IMR-90 (cell line): ENCODE results near the gene INO80. TPM values are rescaled to one million over a fixed set of nuclear protein-coding genes. Genes with fewer than 3 reads are reported as not detected.
A peak's percentile ranks its signal among the peaks of the same experiment; 100 is the strongest.

ENCODE experiments used
- ATAC-seq: fragments of 200-7000 bp; cut with Tn5 transposase; 2 replicates; pipeline ENCODE4 v1.9.1; 2020; ENCODE audit warnings: low read depth, mild to moderate bottlenecking, moderate library complexity
- BruUV-seq: library from RNA; stranded (reverse); fragments of 400-500 nt; replicated peaks from 2 replicates; lab custom pipeline; 2021; lab: Mats Ljungman, UMichigan
- CTCF ChIA-PET: fragments of 300-600 bp; formaldehyde crosslinking; extraction: SDS; loops from one replicate; lab custom pipeline; 2021; ENCODE audit warnings: antibody characterized with exemption; lab: Yijun Ruan, JAX
- POLR2A ChIA-PET: fragments of 300-600 bp; sonication (Branson Sonifier 250); formaldehyde crosslinking; loops from one replicate; lab custom pipeline; 2022; ENCODE audit warnings: antibody characterized with exemption; ENCODE audit not compliant: unreplicated experiment; lab: Charles Lee
- DNase-seq: peaks from one replicate; pipeline ENCODE4 v3.0.0; 2013
- H2AFZ ChIP-seq: replicated peaks from 2 replicates; pipeline ENCODE3; 2013; ENCODE audit warnings: low read length, mild to moderate bottlenecking; ENCODE audit not compliant: poor library complexity
- H2AK5ac ChIP-seq: 2 replicates; pipeline ENCODE4 v1.6.1; 2013; ENCODE audit warnings: low read depth, low read length, inconsistent platforms
- H2AK9ac ChIP-seq: replicated peaks from 2 replicates; pipeline ENCODE3; 2013; ENCODE audit warnings: mild to moderate bottlenecking, low read depth, low read length, moderate library complexity; ENCODE audit not compliant: poor library complexity
- H2BK120ac ChIP-seq: 2 replicates; pipeline ENCODE4 v1.6.1; 2013; ENCODE audit warnings: low read depth, low read length, inconsistent platforms
- H2BK15ac ChIP-seq: 3 replicates; pipeline ENCODE4 v1.6.1; 2013; ENCODE audit warnings: low read depth, low read length, inconsistent platforms
- H2BK20ac ChIP-seq: 2 replicates; pipeline ENCODE4 v1.6.1; 2013; ENCODE audit warnings: low read depth, mild to moderate bottlenecking, inconsistent platforms, low read length, moderate library complexity
- H2BK5ac ChIP-seq: 2 replicates; pipeline ENCODE4 v1.6.1; 2013; ENCODE audit warnings: mild to moderate bottlenecking, low read depth, low read length, inconsistent platforms; ENCODE audit not compliant: poor library complexity, severe bottlenecking
- H3K14ac ChIP-seq: replicated peaks from 2 replicates; pipeline ENCODE4 v1.6.1; 2013; ENCODE audit warnings: low read depth, low read length, inconsistent platforms
- H3K18ac ChIP-seq: 2 replicates; pipeline ENCODE4 v1.6.1; 2013; ENCODE audit warnings: low read depth, low read length, control low read depth
- H3K23ac ChIP-seq: 2 replicates; pipeline ENCODE4 v1.6.1; 2013; ENCODE audit warnings: low read depth, low read length, inconsistent platforms
- H3K27ac ChIP-seq: 2 replicates; pipeline ENCODE4 v1.5.1; 2013; ENCODE audit warnings: mild to moderate bottlenecking, control low read depth, low read length; ENCODE audit not compliant: insufficient read depth
- H3K27me3 ChIP-seq: 2 replicates; pipeline ENCODE4 v1.6.1; 2013; ENCODE audit warnings: low read length; ENCODE audit not compliant: control insufficient read depth, insufficient read depth
- H3K36me3 ChIP-seq: 2 replicates; pipeline ENCODE4 v1.6.1; 2013; ENCODE audit warnings: low read length, mixed read lengths; ENCODE audit not compliant: control insufficient read depth, insufficient read depth
- H3K4ac ChIP-seq: 2 replicates; pipeline ENCODE4 v1.6.1; 2013; ENCODE audit warnings: low read depth, low read length, inconsistent platforms
- H3K4me1 ChIP-seq: 2 replicates; pipeline ENCODE4 v1.6.1; 2013; ENCODE audit warnings: low read length, mixed read lengths; ENCODE audit not compliant: control insufficient read depth, insufficient read depth
- H3K4me2 ChIP-seq: 2 replicates; pipeline ENCODE4 v1.6.1; 2013; ENCODE audit warnings: low read depth, mild to moderate bottlenecking, control low read depth, low read length, moderate library complexity
- H3K4me3 ChIP-seq: 2 replicates; pipeline ENCODE4 v1.5.1; 2013; ENCODE audit warnings: low read depth, mild to moderate bottlenecking, control low read depth, low read length, moderate library complexity; ENCODE audit not compliant: insufficient read depth
- H3K56ac ChIP-seq: 2 replicates; pipeline ENCODE4 v1.6.1; 2013; ENCODE audit warnings: low read length, inconsistent platforms; ENCODE audit not compliant: insufficient read depth; ENCODE audit errors: extremely low read depth
- H3K79me1 ChIP-seq, 2 experiments: 2 replicates each; pipeline ENCODE4 v1.6.1; 2013; ENCODE audit warnings: low read length in 2 of 2, inconsistent platforms in 1 of 2, low read depth in 1 of 2
- H3K9ac ChIP-seq: 2 replicates; pipeline ENCODE4 v1.6.1; 2013; ENCODE audit warnings: low read depth, low read length, control low read depth
- H3K9me1 ChIP-seq: 2 replicates; pipeline ENCODE4 v1.6.1; 2013; ENCODE audit warnings: low read length, inconsistent platforms; ENCODE audit not compliant: insufficient read depth
- H3K9me3 ChIP-seq: 2 replicates; pipeline ENCODE4 v1.6.1; 2013; ENCODE audit warnings: low read length; ENCODE audit not compliant: control insufficient read depth, insufficient read depth
- H4K20me1 ChIP-seq: 2 replicates; pipeline ENCODE4 v1.6.1; 2013; ENCODE audit warnings: low read length, inconsistent platforms; ENCODE audit not compliant: insufficient read depth
- H4K5ac ChIP-seq: 2 replicates; pipeline ENCODE4 v1.6.1; 2013; ENCODE audit warnings: mild to moderate bottlenecking, low read depth, low read length, control low read depth
- H4K8ac ChIP-seq, 2 experiments: 2 replicates each; pipeline ENCODE4 v1.6.1; 2013; ENCODE audit warnings: low read depth in 2 of 2, low read length in 2 of 2, control low read depth in 1 of 2, inconsistent platforms in 1 of 2
- H4K91ac ChIP-seq: 2 replicates; pipeline ENCODE4 v1.6.1; 2013; ENCODE audit warnings: low read depth, low read length, inconsistent platforms; ENCODE audit not compliant: insufficient read depth
- BHLHE40 ChIP-seq: fragments of 150-350 bp; IDR thresholded peaks from 2 replicates; pipeline ENCODE4 v1.6.1; 2016; ENCODE audit warnings: mild to moderate bottlenecking, low read depth, low read length
- FOS ChIP-seq: fragments of 150-350 bp; IDR thresholded peaks from 2 replicates; pipeline ENCODE4 v1.6.1; 2016; ENCODE audit warnings: low read depth, low read length
- MAFK ChIP-seq: IDR thresholded peaks from 2 replicates; pipeline ENCODE4 v1.6.1; 2012; ENCODE audit warnings: low read depth, low read length, improper control_type of control experiment
- MXI1 ChIP-seq: IDR thresholded peaks from 2 replicates; pipeline ENCODE4 v1.6.1; 2012; ENCODE audit warnings: low read depth, mild to moderate bottlenecking, low read length, moderate library complexity, borderline replicate concordance
- NFE2L2 ChIP-seq: fragments of 150-350 bp; IDR thresholded peaks from 2 replicates; pipeline ENCODE4 v1.6.1; 2016; ENCODE audit warnings: low read depth, mild to moderate bottlenecking, low read length
- POLR2A ChIP-seq: IDR thresholded peaks from 2 replicates; pipeline ENCODE4 v1.6.1; 2012; ENCODE audit warnings: mild to moderate bottlenecking, low read depth, low read length
- RCOR1 ChIP-seq: IDR thresholded peaks from 2 replicates; pipeline ENCODE4 v1.6.1; 2012; ENCODE audit warnings: mild to moderate bottlenecking, low read length, improper control_type of control experiment; ENCODE audit not compliant: insufficient replicate concordance
- RFX5 ChIP-seq: IDR thresholded peaks from 2 replicates; pipeline ENCODE4 v1.8.0; 2012; ENCODE audit warnings: low read depth, mild to moderate bottlenecking, low read length, moderate library complexity
- WGBS, 2 experiments: methylation state at CpG; one replicate each; pipeline versions ENCODE4 v1.1.5 to v1.1.7; 2013; ENCODE audit warnings: missing lambda C conversion rate in 2 of 2; ENCODE audit not compliant: insufficient read length in 1 of 2; ENCODE audit errors: extremely low coverage in 2 of 2; 5-methylcytosine and 5-hydroxymethylcytosine counted together
- dilution Hi-C: fragments of 300-500 bp; cut with HindIII; formaldehyde crosslinking; loops from one replicate; pipeline ENCODE4 v1.14.3; 2018; ENCODE audit warnings: low sequenced_read_pairs; ENCODE audit not compliant: unreplicated experiment
- in situ Hi-C: fragments of 300-500 bp; cut with MboI; formaldehyde crosslinking; loops from 3 replicates; pipeline ENCODE4 v1.14.3; 2019; ENCODE audit warnings: low sequenced_read_pairs, inconsistent platforms, mixed read lengths
- intact Hi-C: fragments of 100-400 bp; cut with micrococcal nuclease; formaldehyde crosslinking; loops from 2 replicates; pipeline ENCODE4 v1.10.0; 2022
- polyA plus RNA-seq, 3 experiments: library from polyadenylated mRNA; depleted of rRNA; stranded (reverse); fragments of >200 nt; gene quantifications; 2 replicates each; pipeline ENCODE4 v1.2.3, GENCODE V29; 2012; ENCODE audit warnings: low replicate concordance in 1 of 3
- total RNA-seq: library from RNA; depleted of rRNA; stranded (reverse); fragments of >200 nt; gene quantifications from 2 replicates; pipeline ENCODE4 v1.2.3, GENCODE V29; 2012
- TF ChIP-seq, protein P1 (sequence below): conservative IDR thresholded peaks from 2 replicates; pipeline ENCODE4 v1.5.1; 2012; ENCODE audit warnings: mild to moderate bottlenecking, low read depth, low read length, improper control_type of control experiment
- TF ChIP-seq, protein P2 (sequence below): fragments of 150-350 bp; IDR thresholded peaks from 2 replicates; pipeline ENCODE4 v1.6.1; 2016; ENCODE audit warnings: low read depth, mild to moderate bottlenecking, low read length, moderate library complexity, borderline replicate concordance

The INO80 gene
- total and polyA plus RNA-seq, 2 of the 4 experiments (the other 2 are of a cell fraction), result 6.0 to 13.3 TPM

DNA sequence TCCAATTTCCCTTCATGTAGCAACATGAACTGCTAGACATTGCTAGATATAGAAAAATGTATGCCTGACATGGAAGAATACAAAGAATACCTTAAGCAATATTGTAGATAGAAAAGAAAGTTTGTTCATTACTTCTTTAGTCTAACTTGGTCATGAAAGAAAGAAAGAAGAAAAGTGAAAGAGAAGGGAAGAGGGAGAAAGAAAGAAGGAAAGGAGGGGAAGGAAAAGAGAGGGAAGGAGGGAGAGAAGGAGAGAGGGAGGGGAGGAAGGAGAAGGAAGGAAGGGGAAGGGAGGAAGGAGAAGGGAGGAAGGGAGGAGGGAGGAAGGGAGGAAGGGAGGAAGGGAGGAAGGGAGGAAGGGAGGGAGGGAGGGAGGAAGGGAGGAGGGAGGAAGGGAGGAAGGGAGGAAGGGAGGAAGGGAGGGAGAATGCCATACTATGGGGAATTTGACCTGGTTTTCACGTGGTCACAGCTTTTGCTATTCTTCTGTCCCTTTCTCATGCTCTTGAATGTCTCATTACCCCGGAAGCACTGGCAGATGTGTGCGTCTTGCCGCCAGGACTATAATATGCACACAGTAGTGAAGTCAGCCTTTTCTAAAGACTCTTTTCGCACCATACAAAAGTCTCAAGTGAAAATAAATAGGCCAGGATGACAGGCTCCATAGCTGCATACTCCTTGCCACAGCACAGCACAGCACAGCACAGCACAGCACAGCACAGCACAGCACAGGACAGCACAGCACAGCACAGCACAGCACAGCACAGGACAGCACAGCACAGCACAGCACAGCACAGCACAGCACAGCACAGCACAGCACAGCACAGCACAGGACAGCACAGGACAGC lies 84.6 kb downstream of the INO80 start:
- no peak overlapping the region for H3K9ac ChIP-seq
- H3K4ac ChIP-seq, result no peak overlapping the region
- peaks cover 9% of the 10 kb centered on the region for H3K36me3 ChIP-seq
- in situ Hi-C loops, result no loop called here
- no peak for ATAC-seq
- no peak overlapping the region for H3K27ac ChIP-seq
- H3K4me2 ChIP-seq, result no peak overlapping the region
- H2AK9ac ChIP-seq, result no peak overlapping the region
- dilution Hi-C loops, result no loop called here
- DNase-seq, result no peak
- no peak overlapping the region for H4K91ac ChIP-seq
- BruUV-seq, result no TSS peak
- peaks cover 2% of the 10 kb centered on the region; the same call in 1 of the 2 replicates for H3K4me1 ChIP-seq
- H2BK5ac ChIP-seq, result no peak overlapping the region
- no peaks in the 10 kb centered on the region for H4K20me1 ChIP-seq
- H2BK15ac ChIP-seq, result peak overlapping the region; percentile 56; the same call in 1 of the 3 replicates
- H4K5ac ChIP-seq, result no peak overlapping the region
- H3K14ac ChIP-seq, result peak overlapping the region; percentile 9; the same call in 1 of the 2 replicates
- H3K4me3 ChIP-seq, result no peak overlapping the region
- ChIA-PET POLR2A (interaction anchor here (0.6 kb wide), 1 partner anchor 11 kb away, joined by 4 read pairs; no protein-coding TSS in a partner anchor), CTCF (no interaction called here)
- H2AFZ ChIP-seq, result no peak overlapping the region
- no peak overlapping the region for H3K18ac ChIP-seq
- H3K56ac ChIP-seq, result no peak overlapping the region
- no peaks in the 10 kb centered on the region; the same call in 1 of the 2 replicates for H3K9me1 ChIP-seq
- H2BK120ac ChIP-seq, result no peak overlapping the region
- no peak overlapping the region for H4K8ac ChIP-seq
- no peaks in the 10 kb centered on the region for H3K9me3 ChIP-seq
- peaks cover 5 to 20% of the 10 kb centered on the region in 2 experiments; a peak in 3 of 4 replicates for H3K79me1 ChIP-seq
- H2BK20ac ChIP-seq, result no peak overlapping the region
- 95% methylated on average over 4 of the region's 5 CpGs; no CpG with 5 or more reads in 1 of the 2 experiments for WGBS, 2 experiments
- H3K23ac ChIP-seq, result no peak overlapping the region
- intact Hi-C loops, result no loop called here
- H3K27me3 ChIP-seq, result no peaks in the 10 kb centered on the region
- TF ChIP-seq FOS, result no peak
- no peak for TF ChIP-seq NFE2L2
- no peak for TF ChIP-seq MXI1
- TF ChIP-seq, protein P1, sequence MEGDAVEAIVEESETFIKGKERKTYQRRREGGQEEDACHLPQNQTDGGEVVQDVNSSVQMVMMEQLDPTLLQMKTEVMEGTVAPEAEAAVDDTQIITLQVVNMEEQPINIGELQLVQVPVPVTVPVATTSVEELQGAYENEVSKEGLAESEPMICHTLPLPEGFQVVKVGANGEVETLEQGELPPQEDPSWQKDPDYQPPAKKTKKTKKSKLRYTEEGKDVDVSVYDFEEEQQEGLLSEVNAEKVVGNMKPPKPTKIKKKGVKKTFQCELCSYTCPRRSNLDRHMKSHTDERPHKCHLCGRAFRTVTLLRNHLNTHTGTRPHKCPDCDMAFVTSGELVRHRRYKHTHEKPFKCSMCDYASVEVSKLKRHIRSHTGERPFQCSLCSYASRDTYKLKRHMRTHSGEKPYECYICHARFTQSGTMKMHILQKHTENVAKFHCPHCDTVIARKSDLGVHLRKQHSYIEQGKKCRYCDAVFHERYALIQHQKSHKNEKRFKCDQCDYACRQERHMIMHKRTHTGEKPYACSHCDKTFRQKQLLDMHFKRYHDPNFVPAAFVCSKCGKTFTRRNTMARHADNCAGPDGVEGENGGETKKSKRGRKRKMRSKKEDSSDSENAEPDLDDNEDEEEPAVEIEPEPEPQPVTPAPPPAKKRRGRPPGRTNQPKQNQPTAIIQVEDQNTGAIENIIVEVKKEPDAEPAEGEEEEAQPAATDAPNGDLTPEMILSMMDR, result no peak
- TF ChIP-seq RCOR1, result no peak
- no peak for TF ChIP-seq RFX5
- no peak for TF ChIP-seq POLR2A
- TF ChIP-seq, protein P2, sequence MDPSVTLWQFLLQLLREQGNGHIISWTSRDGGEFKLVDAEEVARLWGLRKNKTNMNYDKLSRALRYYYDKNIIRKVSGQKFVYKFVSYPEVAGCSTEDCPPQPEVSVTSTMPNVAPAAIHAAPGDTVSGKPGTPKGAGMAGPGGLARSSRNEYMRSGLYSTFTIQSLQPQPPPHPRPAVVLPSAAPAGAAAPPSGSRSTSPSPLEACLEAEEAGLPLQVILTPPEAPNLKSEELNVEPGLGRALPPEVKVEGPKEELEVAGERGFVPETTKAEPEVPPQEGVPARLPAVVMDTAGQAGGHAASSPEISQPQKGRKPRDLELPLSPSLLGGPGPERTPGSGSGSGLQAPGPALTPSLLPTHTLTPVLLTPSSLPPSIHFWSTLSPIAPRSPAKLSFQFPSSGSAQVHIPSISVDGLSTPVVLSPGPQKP, result no peak
- TF ChIP-seq MAFK, result no peak
- TF ChIP-seq BHLHE40, result no peak
- H2AK5ac ChIP-seq, result no peak overlapping the region
